HG03103 (cell line): ENCODE results near the gene INTS1.

Source experiments
- ATAC-seq: cut with Tn5 transposase; IDR thresholded peaks from one replicate; pipeline ENCODE4 v1.9.1; 2021; ENCODE audit warnings: low read depth; ENCODE audit not compliant: unreplicated experiment

INTS1 gene

GRCh38 chr7:1493571-1493970, 10.6 kb downstream of the INTS1 start:
- no peak for ATAC-seq

- ATAC-seq: no peak
These were observed 11.1 kb downstream of the INTS1 start for GRCh38 chr7:1493129-1493528.

DNA sequence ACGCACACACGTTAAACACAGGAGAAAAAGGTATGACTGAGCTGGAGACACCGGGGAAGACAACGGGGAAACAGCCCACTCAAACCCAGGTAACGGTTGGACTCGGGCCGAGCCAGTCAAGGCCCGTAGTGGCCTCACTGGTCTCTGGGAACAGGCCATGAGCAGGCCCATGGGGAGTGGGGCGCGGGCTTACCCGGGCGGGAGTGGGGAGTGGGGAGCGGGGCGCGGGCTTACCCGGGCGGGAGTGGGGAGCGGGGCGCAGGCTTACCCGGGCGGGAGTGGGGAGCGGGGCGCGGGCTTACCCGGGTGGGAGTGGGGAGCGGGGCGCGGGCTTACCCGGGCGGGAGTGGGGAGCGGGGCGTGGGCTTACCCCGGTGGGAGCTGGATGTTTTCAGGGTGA, 11.5 kb downstream of the INTS1 start:
- no peak for ATAC-seq

DNA sequence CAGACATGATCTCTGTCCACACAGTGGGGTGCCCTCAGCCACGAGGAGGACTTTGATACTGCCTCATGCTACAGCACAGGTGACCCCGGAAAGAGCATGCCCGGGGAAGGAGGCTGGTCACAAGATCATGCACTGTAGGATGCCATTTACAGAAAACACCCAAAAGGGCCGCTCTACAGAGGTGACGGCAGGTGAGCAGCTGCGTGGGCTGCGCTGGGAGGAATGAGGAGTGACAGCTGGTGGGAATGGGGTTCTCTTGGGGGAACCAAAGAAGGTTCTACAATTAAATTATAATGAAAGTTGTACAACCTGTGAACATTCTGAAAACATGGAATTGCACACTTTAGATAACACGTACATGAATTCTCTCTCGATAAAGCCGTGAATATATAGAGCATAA, 12.0 kb downstream of the INTS1 start:
- ATAC-seq: no peak

- no peak for ATAC-seq
These were observed 13.4 kb downstream of the INTS1 start for GRCh38 chr7:1490837-1491236.

DNA sequence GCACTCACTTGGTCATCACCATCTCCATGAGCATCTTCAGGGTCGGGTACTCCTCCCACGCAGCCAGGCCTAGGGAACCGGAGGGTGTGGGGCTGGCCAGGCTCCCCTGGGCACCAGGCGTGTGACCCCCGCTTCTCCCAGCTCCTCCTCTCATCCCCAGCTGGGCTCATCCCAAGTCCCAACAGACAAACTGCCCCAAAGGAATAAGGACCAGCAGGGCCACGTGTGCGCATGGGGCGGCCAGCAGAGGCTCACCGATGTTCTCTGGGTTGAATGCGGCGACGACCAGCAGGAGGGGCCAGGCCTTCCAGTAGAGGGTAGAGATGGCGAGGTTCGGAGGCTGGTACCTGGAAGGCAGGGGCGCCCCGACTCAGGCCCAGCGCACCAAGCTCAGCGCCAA, 14.9 kb downstream of the INTS1 start:
- ATAC-seq: no peak

- no peak for ATAC-seq
These were observed 16.2 kb downstream of the INTS1 start for GRCh38 chr7:1488016-1488415.

GRCh38 chr7:1487466-1487865, 16.7 kb downstream of the INTS1 start:
- no peak for ATAC-seq

DNA sequence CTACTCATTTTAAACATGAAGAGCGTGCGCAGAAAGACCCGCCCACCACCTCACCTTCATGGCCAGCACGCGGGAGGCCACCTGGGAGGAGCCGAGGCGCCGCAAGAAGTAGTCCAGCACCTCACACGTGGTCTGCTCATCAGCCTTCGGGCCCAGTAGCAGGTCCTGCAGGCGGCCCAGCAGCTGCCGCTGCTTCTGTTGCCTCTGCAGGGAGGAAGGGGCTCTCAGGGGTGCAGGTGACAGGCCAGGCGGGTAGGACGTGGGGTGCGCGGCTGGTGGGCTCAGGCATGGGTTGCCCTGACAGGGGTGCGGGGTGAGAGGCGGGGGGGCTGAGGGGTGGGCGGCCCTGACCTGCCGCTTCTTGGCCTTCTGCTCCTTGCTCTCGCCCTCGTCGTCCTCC, 17.6 kb downstream of the INTS1 start:
- ATAC-seq: no peak

- ATAC-seq: no peak
These were observed 19.0 kb downstream of the INTS1 start for GRCh38 chr7:1485156-1485555.

DNA sequence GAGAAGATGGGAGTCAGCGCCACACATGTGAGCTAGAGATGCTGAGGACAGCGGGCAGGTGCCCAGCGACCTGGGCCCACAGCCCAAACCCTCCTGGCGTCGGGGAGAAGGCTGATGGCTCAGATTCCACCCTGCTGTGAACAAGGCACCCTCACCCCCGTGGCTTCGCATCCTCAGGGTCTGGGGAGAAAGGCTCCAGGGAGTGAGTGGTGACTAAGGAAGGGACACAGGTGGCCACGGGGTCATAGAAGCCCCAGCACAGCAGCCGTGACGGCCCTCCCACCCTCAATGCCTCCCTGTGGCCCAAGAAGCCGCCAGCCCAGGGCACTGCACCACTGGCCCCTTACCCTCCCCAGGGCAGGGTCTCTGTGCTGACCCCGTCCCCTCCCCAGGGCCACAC, 19.6 kb downstream of the INTS1 start:
- no peak for ATAC-seq

GRCh38 chr7:1483536-1484505, 20.4 kb downstream of the INTS1 start:
- ATAC-seq: no peak

- ATAC-seq: no peak
These were observed 21.1 kb downstream of the INTS1 start for GRCh38 chr7:1483079-1483478.

DNA sequence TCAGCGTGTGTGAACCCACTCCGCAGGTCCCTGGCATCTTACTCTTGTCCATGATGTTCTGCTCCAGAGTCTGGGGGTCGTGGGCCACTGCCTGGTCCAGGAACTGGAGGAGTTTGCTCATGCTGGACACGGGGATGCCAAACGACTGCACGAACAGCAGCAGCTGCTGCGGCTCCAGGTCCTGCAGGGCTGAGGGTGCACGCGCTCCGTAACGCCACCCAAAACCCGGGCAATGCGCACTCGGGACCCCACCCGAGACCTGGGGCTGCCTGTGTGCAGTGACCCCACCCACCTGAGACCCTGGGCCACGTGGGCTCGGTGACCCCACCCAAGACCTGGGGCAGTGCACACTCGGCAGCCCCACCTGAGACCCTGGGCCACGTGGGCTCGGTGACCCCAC, 22.9 kb downstream of the INTS1 start:
- no peak for ATAC-seq

GRCh38 chr7:1480670-1481069, 23.5 kb downstream of the INTS1 start:
- ATAC-seq: no peak

- ATAC-seq: no peak
These were observed 24.9 kb downstream of the INTS1 start for GRCh38 chr7:1479287-1479686.

GRCh38 chr7:1478480-1478879, 25.7 kb downstream of the INTS1 start:
- no peak for ATAC-seq

GRCh38 chr7:1476859-1477258, 27.3 kb downstream of the INTS1 start:
- ATAC-seq: no peak

GRCh38 chr7:1475991-1476390, 28.2 kb downstream of the INTS1 start:
- no peak for ATAC-seq

GRCh38 chr7:1475393-1475792, 28.8 kb downstream of the INTS1 start:
- no peak for ATAC-seq

GRCh38 chr7:1474736-1475135, 29.5 kb downstream of the INTS1 start:
- no peak for ATAC-seq

DNA sequence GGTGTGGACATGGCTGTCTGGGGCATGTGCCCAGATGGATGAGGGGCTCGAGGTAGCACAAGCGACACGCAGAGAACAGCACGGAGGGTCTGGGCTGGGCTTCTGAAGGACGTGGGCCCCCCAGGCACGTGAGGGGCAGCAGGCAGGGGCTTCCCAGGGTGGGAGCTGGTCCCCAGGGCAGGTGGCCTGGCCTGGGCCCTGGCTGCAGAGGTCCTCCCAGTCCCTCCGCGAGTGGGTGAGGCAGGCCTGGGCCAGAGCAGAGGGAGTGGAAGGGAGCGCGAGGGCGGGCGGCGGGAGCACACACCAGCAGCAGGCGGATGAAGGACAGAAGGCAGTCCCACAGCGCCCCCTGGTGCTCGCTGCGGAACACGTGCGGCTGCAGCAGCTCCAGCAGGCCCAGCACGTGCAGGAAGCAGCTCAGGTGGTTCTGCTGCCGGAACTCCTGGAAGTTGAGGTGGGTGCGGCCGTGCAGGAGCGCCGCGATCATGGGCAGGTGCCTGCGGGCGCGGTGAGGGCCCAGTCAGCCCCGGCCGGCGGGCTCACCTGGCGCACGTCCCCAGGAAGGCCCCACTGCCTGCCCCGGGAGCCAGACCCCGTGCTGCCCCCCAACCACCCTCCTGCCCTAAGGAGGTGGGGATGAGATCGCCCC, 30.2 kb downstream of the INTS1 start:
- peak; percentile 64 for ATAC-seq
